Loucy (cell line): ENCODE measurements around the gene LTBP2.

ENCODE experiments used
- H2AFZ ChIP-seq: fragments of 200-600 bp; sonication (generic); 2 replicates; pipeline ENCODE4 v1.6.0; 2016; ENCODE audit warnings: antibody characterized with exemption, mild to moderate bottlenecking, low read length, moderate library complexity
- H3F3A ChIP-seq: fragments of 200-600 bp; 2 replicates; pipeline ENCODE4 v1.6.0; 2016; ENCODE audit warnings: antibody characterized with exemption, low read depth, mild to moderate bottlenecking
- H3K27me3 ChIP-seq: fragments of 200-600 bp; sonication (generic); 2 replicates; pipeline ENCODE4 v1.6.1; 2014; ENCODE audit warnings: low read length, mild to moderate bottlenecking; ENCODE audit not compliant: insufficient read depth, poor library complexity, severe bottlenecking
- H3K36me3 ChIP-seq: fragments of 200-600 bp; sonication (generic); 2 replicates; pipeline ENCODE4 v1.6.1; 2016; ENCODE audit warnings: low read length; ENCODE audit not compliant: insufficient read depth
- H3K4me1 ChIP-seq: fragments of 200-600 bp; sonication (generic); 2 replicates; pipeline ENCODE4 v1.5.1; 2014; ENCODE audit warnings: low read length, mild to moderate bottlenecking; ENCODE audit not compliant: insufficient read depth, poor library complexity, severe bottlenecking
- H3K4me2 ChIP-seq: fragments of 200-600 bp; sonication (generic); 2 replicates; pipeline ENCODE4 v1.6.0; 2014; ENCODE audit warnings: antibody characterized with exemption, low read length, low read depth, mild to moderate bottlenecking; ENCODE audit not compliant: poor library complexity, severe bottlenecking
- H3K4me3 ChIP-seq: fragments of 200-600 bp; sonication (generic); 2 replicates; pipeline ENCODE4 v1.5.1; 2014; ENCODE audit warnings: low read length, mild to moderate bottlenecking, mixed read lengths; ENCODE audit not compliant: poor library complexity, severe bottlenecking
- H3K79me2 ChIP-seq: fragments of 200-600 bp; sonication (generic); 2 replicates; pipeline ENCODE4 v1.6.1; 2014; ENCODE audit warnings: low read length; ENCODE audit not compliant: insufficient read depth
- H3K9ac ChIP-seq: fragments of 200-600 bp; sonication (generic); 2 replicates; pipeline ENCODE4 v1.6.0; 2014; ENCODE audit warnings: mild to moderate bottlenecking, low read depth, low read length, moderate library complexity; ENCODE audit not compliant: poor library complexity, severe bottlenecking
- H3K9me2 ChIP-seq: fragments of 200-600 bp; sonication (generic); replicated peaks from 2 replicates; pipeline ENCODE4 v1.6.1; 2016; ENCODE audit warnings: low read depth, low read length, mixed read lengths
- H3K9me3 ChIP-seq: fragments of 200-600 bp; sonication (generic); 2 replicates; pipeline ENCODE4 v1.6.1; 2014; ENCODE audit warnings: mild to moderate bottlenecking, antibody characterized with exemption, low read length, low read depth; ENCODE audit not compliant: insufficient read depth
- H4K20me1 ChIP-seq: fragments of 200-600 bp; sonication (generic); 2 replicates; pipeline ENCODE4 v1.6.0; 2014; ENCODE audit warnings: antibody characterized with exemption, low read length, mild to moderate bottlenecking; ENCODE audit not compliant: insufficient read depth, poor library complexity, severe bottlenecking
- CTCF ChIP-seq: fragments of 200-600 bp; sonication (generic); conservative IDR thresholded peaks from 2 replicates; pipeline ENCODE4 v1.5.1; 2014; ENCODE audit warnings: mild to moderate bottlenecking, antibody characterized with exemption, low read length
- EZH2phosphoT487 ChIP-seq: fragments of 200-600 bp; IDR thresholded peaks from 2 replicates; pipeline ENCODE4 v1.6.1; 2018; ENCODE audit warnings: antibody characterized with exemption, mild to moderate bottlenecking, moderate library complexity, borderline replicate concordance

Gene LTBP2

GRCh38 chr14:74522740-74523139 lies 89.3 kb downstream of the LTBP2 start:
- Histone ChIP-seq H3K27me3 (no peaks in the 10 kb centered on the region), H3K4me1 (no peaks in the 10 kb centered on the region), H3K9me3 (no peaks in the 10 kb centered on the region), H3F3A (no peaks in the 10 kb centered on the region), H3K4me2 (no peak overlapping the region), H3K79me2 (no peaks in the 10 kb centered on the region), H3K36me3 (no peaks in the 10 kb centered on the region), H3K9ac (no peak overlapping the region), H3K4me3 (no peak overlapping the region), H2AFZ (no peak overlapping the region), H4K20me1 (no peaks in the 10 kb centered on the region), H3K9me2 (no peaks in the 10 kb centered on the region)
- no peak for TF ChIP-seq EZH2phosphoT487
- TF ChIP-seq CTCF: no peak

GRCh38 chr14:74521756-74522155 lies 90.3 kb downstream of the LTBP2 start:
- no peaks in the 10 kb centered on the region for H3K9me3 ChIP-seq
- H3K9me2 ChIP-seq: no peaks in the 10 kb centered on the region
- H3K4me2 ChIP-seq: no peak overlapping the region
- TF ChIP-seq CTCF (no peak), EZH2phosphoT487 (no peak)
- H3K4me1 ChIP-seq: no peaks in the 10 kb centered on the region
- H3K79me2 ChIP-seq: no peaks in the 10 kb centered on the region
- H2AFZ ChIP-seq: no peak overlapping the region
- no peaks in the 10 kb centered on the region for H3K36me3 ChIP-seq
- no peak overlapping the region for H3K4me3 ChIP-seq
- H4K20me1 ChIP-seq: no peaks in the 10 kb centered on the region
- no peaks in the 10 kb centered on the region for H3K27me3 ChIP-seq
- H3F3A ChIP-seq: no peaks in the 10 kb centered on the region
- H3K9ac ChIP-seq: no peak overlapping the region

- H3K4me2 ChIP-seq: no peak overlapping the region
- no peaks in the 10 kb centered on the region for H3F3A ChIP-seq
- H3K9me2 ChIP-seq: no peaks in the 10 kb centered on the region
- no peaks in the 10 kb centered on the region for H3K36me3 ChIP-seq
- H3K9me3 ChIP-seq: no peaks in the 10 kb centered on the region
- H3K27me3 ChIP-seq: no peaks in the 10 kb centered on the region
- no peak overlapping the region for H3K9ac ChIP-seq
- no peaks in the 10 kb centered on the region for H4K20me1 ChIP-seq
- TF ChIP-seq EZH2phosphoT487 (no peak), CTCF (no peak)
- no peak overlapping the region for H2AFZ ChIP-seq
- no peak overlapping the region for H3K4me3 ChIP-seq
- no peaks in the 10 kb centered on the region for H3K79me2 ChIP-seq
- H3K4me1 ChIP-seq: peaks cover 7% of the 10 kb centered on the region
These were observed 92.5 kb downstream of the LTBP2 start for GRCh38 chr14:74519316-74520074.
